GM12873 (cell line): ENCODE results near the gene PLA2G4A.

Experiments used
- CTCF ChIP-seq: IDR thresholded peaks from 2 replicates; pipeline ENCODE4 v1.5.1; 2012; ENCODE audit warnings: low read depth, mild to moderate bottlenecking, moderate library complexity, low read length, control low read depth; ENCODE audit not compliant: insufficient read depth; ENCODE audit errors: missing control alignments

Gene PLA2G4A

DNA sequence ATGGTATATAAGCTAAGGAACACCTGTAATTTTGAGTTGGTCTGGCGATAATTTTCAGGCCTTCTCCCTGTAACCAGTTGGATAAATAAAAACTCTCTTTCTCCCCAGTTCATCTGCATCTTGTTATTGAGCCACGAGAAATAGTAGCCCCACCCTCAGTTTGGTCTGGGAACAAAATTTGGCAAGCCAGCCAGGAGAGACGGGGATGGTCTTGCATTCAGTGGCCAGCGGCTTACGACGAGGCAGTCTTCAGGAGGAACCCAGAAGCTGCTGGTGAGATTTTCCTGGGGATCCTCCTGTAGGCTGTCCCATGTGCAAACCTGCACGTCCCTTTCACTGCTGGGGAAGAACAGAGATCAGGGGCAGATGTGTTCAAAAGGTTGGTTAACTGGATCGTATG lies 174.6 kb downstream of the PLA2G4A start:
- TF ChIP-seq CTCF = no peak

DNA sequence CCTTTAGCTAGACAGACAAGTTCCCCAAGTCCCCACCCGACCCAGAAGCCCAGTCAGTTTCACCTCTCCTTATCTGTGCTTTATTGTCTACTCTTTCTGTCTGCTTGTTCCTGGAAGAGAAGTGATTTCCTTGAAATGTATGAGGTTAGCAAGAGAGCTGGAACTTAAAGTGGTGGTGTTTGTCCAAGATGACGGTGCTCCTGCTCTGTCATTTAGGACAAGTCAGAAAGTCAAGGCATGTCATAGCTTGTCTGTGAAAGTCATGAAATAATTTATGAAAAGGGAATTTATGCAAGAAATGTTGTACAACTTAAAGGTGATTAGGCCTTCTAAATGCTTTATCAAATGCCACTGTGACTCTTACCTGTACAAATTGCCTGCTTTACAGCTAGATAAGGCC lies 178.1 kb downstream of the PLA2G4A start:
- TF ChIP-seq CTCF = no peak

DNA sequence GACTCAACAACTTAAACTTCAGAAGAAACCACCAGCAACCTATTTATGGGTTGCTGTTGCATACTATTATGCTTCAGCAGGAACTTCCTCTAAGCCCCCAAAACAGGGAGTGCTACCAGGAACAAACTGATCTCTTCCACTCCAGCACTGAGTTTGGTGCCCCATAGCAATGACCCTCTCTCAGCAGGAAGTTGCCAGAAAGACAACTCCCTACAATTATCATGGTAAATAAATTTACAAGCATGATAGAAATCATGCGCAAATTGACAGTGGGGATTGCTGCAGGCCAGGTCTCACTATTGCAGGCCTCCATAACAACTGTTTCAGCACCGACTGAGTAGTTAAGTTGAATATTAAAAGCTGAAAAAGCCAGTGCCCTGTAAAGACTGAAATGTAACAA lies 180.6 kb downstream of the PLA2G4A start:
- TF ChIP-seq CTCF = no peak

DNA sequence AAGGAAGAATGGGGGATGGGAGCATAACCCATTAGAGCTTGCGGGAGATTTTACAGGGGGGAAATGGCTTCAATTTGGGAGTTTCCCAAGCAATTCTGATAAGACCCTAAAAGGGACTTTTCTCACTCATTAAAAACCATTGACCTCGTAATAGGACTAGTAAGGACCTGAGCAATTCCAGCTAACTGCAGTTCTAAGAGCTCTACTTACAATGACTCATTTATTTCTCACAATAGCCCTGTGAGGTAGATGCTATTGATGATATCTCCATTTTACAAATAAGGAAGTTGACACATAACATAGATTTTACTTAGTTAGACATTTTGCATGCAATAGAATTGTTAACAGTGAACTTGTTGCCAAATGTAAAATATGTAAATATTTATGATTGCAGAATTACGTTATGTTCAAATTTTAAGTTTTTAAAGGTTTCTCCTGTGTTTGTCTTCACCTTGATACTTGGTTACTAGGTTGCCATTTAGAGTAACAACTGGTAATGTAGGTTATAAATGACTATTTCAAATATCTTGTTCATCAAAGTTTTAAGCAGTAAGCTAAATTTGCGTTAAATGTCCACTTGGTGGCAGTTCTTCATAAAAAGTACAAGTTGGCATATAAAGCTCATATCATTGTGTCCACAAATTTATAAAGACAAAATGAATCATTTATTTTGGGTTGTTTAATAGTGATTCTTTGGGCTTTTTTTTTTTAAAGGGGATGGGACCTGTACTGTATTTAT lies 182.0 kb downstream of the PLA2G4A start:
- no peak for TF ChIP-seq CTCF

DNA sequence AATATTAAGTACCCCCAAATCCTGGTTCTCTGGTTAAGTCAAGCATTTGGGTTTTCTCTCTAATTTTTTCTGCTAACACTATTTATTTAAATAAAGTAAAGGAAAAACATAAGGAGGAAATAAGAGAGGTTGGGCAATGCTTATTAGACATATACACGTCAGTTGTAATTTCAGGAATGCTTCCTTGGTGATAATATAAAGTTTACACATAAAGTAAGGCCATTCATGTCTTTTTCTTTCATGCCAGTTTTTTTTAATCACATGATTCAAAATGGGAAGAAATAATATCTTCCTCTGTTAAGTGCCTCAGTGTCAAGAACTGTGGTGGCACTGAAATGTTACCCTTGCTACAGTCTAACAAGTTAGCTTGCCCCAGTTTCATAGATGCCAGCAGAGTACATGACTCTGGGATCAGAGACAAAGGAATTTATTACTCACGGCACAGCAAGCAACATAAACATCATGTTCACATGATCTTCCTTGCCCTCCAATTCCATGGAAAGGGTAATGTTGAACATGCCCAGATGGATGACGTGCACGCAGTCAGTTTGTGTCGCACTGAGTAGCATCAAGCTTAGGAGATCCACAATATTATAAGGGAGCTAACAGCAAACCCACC lies 184.9 kb downstream of the PLA2G4A start:
- TF ChIP-seq CTCF = no peak

- no peak for TF ChIP-seq CTCF
Measured at GRCh38 chr1:187018291-187018690, 189.5 kb downstream of the PLA2G4A start.

GRCh38 chr1:187027253-187027652 lies 198.5 kb downstream of the PLA2G4A start:
- TF ChIP-seq CTCF = no peak
